ENCODE measurements around the gene PTGIS.

Gene PTGIS

DNA sequence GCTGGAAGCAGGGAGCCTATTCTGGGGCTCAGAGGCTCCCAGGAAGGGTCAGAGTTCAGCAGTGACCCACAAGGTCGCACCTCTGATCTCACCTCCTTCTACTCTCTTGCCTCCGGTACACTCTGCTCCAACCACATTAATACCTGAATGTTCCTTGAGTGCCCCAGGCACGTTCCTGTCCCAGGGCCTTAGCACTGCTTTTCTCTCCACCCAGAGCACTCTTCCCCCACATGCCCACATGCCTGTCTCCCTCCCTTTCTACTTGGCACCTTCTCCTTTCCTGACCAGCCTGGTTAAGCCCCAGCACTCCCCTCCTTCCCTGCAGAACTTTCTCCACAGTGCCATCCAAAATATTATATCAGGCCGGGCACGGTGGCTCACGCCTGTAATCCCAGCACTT is 98.9 kb downstream of the PTGIS start:
- intact Hi-C loops (cut with micrococcal nuclease): no loop called here
- H3K27ac Mint-ChIP-seq: no peak overlapping the region
- no peaks in the 10 kb centered on the region for H3K4me1 Mint-ChIP-seq (ENCODE audit: low read depth)
- H3K4me3 Mint-ChIP-seq: no peak overlapping the region
- H3K9me3 Mint-ChIP-seq: no peaks in the 10 kb centered on the region
- peaks cover 22% of the 10 kb centered on the region for H3K27me3 Mint-ChIP-seq
- H3K36me3 Mint-ChIP-seq (ENCODE audit: low read depth): no peaks in the 10 kb centered on the region

DNA sequence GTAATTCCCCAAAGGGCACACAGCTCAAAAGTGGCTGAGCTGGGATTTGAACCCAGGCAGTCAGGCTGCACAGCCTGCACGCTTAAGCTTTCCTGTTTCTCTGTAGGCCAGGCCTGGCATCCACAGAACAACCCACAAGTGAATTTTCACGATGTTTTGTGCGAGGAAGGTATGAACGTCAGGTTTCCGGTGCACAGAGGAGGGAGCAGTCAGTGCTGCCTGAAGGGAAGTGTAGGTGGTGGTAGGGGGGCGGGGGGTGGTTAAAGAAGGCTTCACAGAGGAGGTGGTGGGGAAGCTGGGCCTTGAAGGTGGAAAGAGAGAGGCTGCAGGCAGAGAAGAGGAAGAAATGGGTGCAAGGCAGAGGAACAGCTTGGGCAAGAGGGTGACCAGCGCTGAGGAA is 99.5 kb downstream of the PTGIS start:
- no peak overlapping the region for H3K27ac Mint-ChIP-seq
- intact Hi-C loops (cut with micrococcal nuclease): no loop called here
- H3K4me3 Mint-ChIP-seq: no peak overlapping the region
- peaks cover 22% of the 10 kb centered on the region for H3K27me3 Mint-ChIP-seq
- no peaks in the 10 kb centered on the region for H3K36me3 Mint-ChIP-seq (ENCODE audit: low read depth)
- no peaks in the 10 kb centered on the region for H3K9me3 Mint-ChIP-seq
- H3K4me1 Mint-ChIP-seq (ENCODE audit: low read depth): no peaks in the 10 kb centered on the region

GRCh38 chr20:49466114-49466912 is 101.6 kb downstream of the PTGIS start:
- H3K4me1 Mint-ChIP-seq (ENCODE audit: low read depth): no peaks in the 10 kb centered on the region
- no peak overlapping the region for H3K27ac Mint-ChIP-seq
- H3K27me3 Mint-ChIP-seq: peaks cover 14% of the 10 kb centered on the region
- intact Hi-C loops (cut with micrococcal nuclease): no loop called here
- H3K4me3 Mint-ChIP-seq: no peak overlapping the region
- H3K36me3 Mint-ChIP-seq (ENCODE audit: low read depth): no peaks in the 10 kb centered on the region
- H3K9me3 Mint-ChIP-seq: no peaks in the 10 kb centered on the region

- H3K36me3 Mint-ChIP-seq (ENCODE audit: low read depth): no peaks in the 10 kb centered on the region
- H3K4me3 Mint-ChIP-seq: no peak overlapping the region
- H3K27ac Mint-ChIP-seq: no peak overlapping the region
- intact Hi-C loops (cut with micrococcal nuclease): no loop called here
- H3K9me3 Mint-ChIP-seq: no peaks in the 10 kb centered on the region
- no peaks in the 10 kb centered on the region for H3K4me1 Mint-ChIP-seq (ENCODE audit: low read depth)
- H3K27me3 Mint-ChIP-seq: peaks cover 12% of the 10 kb centered on the region
Observed at GRCh38 chr20:49464556-49464955, 103.4 kb downstream of the PTGIS start.

DNA sequence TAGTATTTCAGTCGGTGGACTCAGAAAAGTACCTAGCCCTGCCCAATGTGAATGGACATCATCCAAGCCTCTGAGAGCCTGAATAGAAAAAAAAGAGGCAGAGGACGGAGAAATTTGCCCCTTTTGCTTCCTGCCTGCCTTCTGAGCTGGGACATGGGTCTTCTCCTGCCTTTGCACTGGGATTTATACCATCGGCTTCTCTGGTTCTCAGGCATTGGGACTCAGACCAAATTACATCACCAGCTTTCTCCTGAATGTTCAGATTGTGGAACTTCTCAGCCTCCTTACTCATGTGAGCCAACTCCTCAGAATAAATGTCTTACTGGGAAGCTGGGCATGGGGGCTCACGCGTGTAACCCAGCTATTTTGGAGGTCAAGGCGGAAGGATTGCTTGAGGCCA is 105.3 kb downstream of the PTGIS start:
- H3K27ac Mint-ChIP-seq: no peak overlapping the region
- H3K27me3 Mint-ChIP-seq: peaks cover 9% of the 10 kb centered on the region
- no peaks in the 10 kb centered on the region for H3K9me3 Mint-ChIP-seq
- no peaks in the 10 kb centered on the region for H3K4me1 Mint-ChIP-seq (ENCODE audit: low read depth)
- H3K4me3 Mint-ChIP-seq: no peak overlapping the region
- intact Hi-C loops (cut with micrococcal nuclease): no loop called here
- no peaks in the 10 kb centered on the region for H3K36me3 Mint-ChIP-seq (ENCODE audit: low read depth)

DNA sequence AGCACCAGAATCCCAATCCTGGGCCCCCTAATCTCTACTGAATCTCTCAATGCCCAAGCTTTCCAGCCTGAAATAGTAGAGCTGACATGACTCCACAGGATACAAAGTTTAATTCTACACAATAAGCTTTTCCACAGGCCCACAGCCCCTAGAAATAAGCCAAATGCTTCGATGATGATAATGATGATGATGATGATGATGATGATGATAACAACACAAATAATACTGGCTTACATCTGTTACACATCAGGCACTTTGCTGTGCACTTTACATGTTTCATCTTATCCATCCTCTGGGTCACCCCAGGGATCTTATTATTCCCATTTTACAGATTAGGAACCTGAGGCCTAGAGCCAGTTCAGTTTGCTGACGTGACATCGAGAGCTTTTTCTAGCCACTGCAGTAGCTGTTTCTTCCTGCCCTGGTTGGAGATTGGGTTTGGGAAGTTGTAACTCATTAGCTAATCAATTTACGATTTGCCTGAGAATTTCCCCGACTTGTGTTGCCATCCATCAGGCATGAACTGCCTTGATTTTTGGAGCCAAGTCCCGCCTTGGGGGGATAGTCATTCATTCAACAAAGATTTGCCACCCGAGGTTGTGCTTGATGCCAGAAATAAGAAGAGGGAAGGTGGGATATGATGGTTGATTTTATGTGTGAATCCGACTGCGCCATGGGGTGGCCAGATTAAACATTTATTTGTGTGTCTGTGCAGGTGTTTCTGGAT is 105.9 kb downstream of the PTGIS start:
- H3K9me3 Mint-ChIP-seq: no peaks in the 10 kb centered on the region
- peaks cover 9% of the 10 kb centered on the region for H3K27me3 Mint-ChIP-seq
- H3K36me3 Mint-ChIP-seq (ENCODE audit: low read depth): no peaks in the 10 kb centered on the region
- H3K4me1 Mint-ChIP-seq (ENCODE audit: low read depth): no peaks in the 10 kb centered on the region
- intact Hi-C loops (cut with micrococcal nuclease): no loop called here
- no peak overlapping the region for H3K4me3 Mint-ChIP-seq
- no peak overlapping the region for H3K27ac Mint-ChIP-seq

GRCh38 chr20:49460916-49461315 is 107.0 kb downstream of the PTGIS start:
- intact Hi-C loops (cut with micrococcal nuclease): no loop called here
- no peak overlapping the region for H3K4me3 Mint-ChIP-seq
- no peaks in the 10 kb centered on the region for H3K36me3 Mint-ChIP-seq (ENCODE audit: low read depth)
- no peaks in the 10 kb centered on the region for H3K4me1 Mint-ChIP-seq (ENCODE audit: low read depth)
- H3K27me3 Mint-ChIP-seq: peaks cover 12% of the 10 kb centered on the region
- no peaks in the 10 kb centered on the region for H3K9me3 Mint-ChIP-seq
- no peak overlapping the region for H3K27ac Mint-ChIP-seq

DNA sequence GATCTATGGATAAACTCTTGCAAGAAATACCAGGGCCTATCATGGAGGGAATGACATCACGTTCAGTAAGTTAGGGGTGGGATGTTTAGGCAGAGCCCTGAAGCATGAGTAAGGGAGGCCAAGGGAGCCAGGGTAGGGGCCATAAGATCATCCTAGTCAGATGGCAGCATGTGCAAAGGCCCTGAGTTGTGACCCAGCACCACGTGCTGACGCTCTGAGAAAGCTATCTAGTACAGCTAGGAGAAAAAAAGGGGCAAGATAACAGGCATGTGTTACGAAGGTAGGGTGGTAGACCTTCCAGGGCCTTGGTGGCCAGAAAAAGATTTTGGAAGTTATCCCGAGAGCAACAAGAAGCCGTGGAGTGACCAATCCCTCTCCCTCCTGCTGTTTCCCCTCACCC is 107.8 kb downstream of the PTGIS start:
- H3K4me1 Mint-ChIP-seq (ENCODE audit: low read depth): no peaks in the 10 kb centered on the region
- H3K27ac Mint-ChIP-seq: no peak overlapping the region
- H3K4me3 Mint-ChIP-seq: no peak overlapping the region
- peaks cover 12% of the 10 kb centered on the region for H3K27me3 Mint-ChIP-seq
- no peaks in the 10 kb centered on the region for H3K9me3 Mint-ChIP-seq
- intact Hi-C loops (cut with micrococcal nuclease): no loop called here
- H3K36me3 Mint-ChIP-seq (ENCODE audit: low read depth): no peaks in the 10 kb centered on the region

DNA sequence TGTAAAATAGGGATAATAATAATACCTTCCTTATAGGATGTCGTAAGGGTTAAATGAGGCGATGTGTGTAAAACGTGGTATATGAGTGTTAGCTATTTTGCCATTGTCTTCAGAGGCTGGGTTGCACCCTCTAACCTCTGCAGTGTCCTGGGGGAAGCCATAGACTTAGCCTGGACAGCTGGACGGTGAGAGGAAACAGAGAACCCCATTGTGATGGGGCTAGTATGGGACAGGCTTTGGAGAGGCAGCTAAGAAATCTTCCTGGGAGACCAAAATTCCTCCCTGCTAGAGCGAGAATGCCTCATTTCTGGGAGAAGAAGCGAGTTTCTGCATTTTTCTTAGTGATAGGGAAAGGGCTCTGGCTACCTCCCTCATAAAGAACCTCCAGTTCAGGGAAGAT is 108.3 kb downstream of the PTGIS start:
- H3K27me3 Mint-ChIP-seq: peaks cover 13% of the 10 kb centered on the region
- no peak overlapping the region for H3K4me3 Mint-ChIP-seq
- H3K4me1 Mint-ChIP-seq (ENCODE audit: low read depth): no peaks in the 10 kb centered on the region
- no peaks in the 10 kb centered on the region for H3K9me3 Mint-ChIP-seq
- no peaks in the 10 kb centered on the region for H3K36me3 Mint-ChIP-seq (ENCODE audit: low read depth)
- intact Hi-C loops (cut with micrococcal nuclease): no loop called here
- H3K27ac Mint-ChIP-seq: no peak overlapping the region

DNA sequence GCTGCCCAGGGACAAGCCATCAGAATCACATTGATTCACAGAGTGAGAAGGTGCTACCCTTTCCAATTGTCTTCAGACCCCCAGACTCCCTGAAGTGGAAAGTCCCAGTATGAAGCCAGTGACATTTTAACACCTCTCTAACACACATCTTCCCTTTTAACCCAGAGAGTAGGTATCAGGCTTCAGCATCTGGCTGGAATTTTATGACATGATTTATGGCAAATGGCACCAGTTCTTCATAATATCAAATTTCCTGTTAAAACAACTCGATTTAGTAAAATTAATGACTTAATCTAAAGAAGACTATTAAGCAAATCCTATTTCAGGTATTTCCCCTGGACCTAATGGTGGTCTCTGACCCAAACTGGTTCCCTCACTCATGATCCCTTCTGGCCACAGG is 110.5 kb downstream of the PTGIS start:
- Mint-ChIP-seq H3K27me3 (peaks cover 13% of the 10 kb centered on the region), H3K9me3 (no peaks in the 10 kb centered on the region), H3K27ac (no peak overlapping the region), H3K4me3 (no peak overlapping the region), H3K36me3 (ENCODE audit: low read depth) (no peaks in the 10 kb centered on the region), H3K4me1 (ENCODE audit: low read depth) (no peaks in the 10 kb centered on the region)
- intact Hi-C loops (cut with micrococcal nuclease): no loop called here

- Mint-ChIP-seq H3K27me3 (peaks cover 16% of the 10 kb centered on the region), H3K36me3 (ENCODE audit: low read depth) (no peaks in the 10 kb centered on the region), H3K4me1 (ENCODE audit: low read depth) (no peaks in the 10 kb centered on the region), H3K27ac (no peak overlapping the region), H3K9me3 (no peaks in the 10 kb centered on the region), H3K4me3 (no peak overlapping the region)
- intact Hi-C loops (cut with micrococcal nuclease): no loop called here
Observed at GRCh38 chr20:49456646-49457045, 111.3 kb downstream of the PTGIS start.

GRCh38 chr20:49455691-49456090 is 112.2 kb downstream of the PTGIS start:
- Mint-ChIP-seq H3K36me3 (ENCODE audit: low read depth) (no peaks in the 10 kb centered on the region), H3K4me1 (ENCODE audit: low read depth) (no peaks in the 10 kb centered on the region), H3K27me3 (peaks cover 14% of the 10 kb centered on the region), H3K4me3 (no peak overlapping the region), H3K9me3 (no peaks in the 10 kb centered on the region), H3K27ac (no peak overlapping the region)
- intact Hi-C loops (cut with micrococcal nuclease): no loop called here
